NCI-H2196 treated with DMSO at 0.1 percent for 48 hours (cell line): ENCODE measurements around the gene LBX2.
"Not testable (repeated sequence)": the region's sequence is repeated elsewhere in the genome, so short reads cannot be mapped to it uniquely, and the experiment has no call there.

Experiments
- DNase-seq: peaks from one replicate; lab custom pipeline; 2025; ENCODE audit not compliant: unreplicated experiment; lab: John Stamatoyannopoulos, UW

Gene LBX2

DNA sequence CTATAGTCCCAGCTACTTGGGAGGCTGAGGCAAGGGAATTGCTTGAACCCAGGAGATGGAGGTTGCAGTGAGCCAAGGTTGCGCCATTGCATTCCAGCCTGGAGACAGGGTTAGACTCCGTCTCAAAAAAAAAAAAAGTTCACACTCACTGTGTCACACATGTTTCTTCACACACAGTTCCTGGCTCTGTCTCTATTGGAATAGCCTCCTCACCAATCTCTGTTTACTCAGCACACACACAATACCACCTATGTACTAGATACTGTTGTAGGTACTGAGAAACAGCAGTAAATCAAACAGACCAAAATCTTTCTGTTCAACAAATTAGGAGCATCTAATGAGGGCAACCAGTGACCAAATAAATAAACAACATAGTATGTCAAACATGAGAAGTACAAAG lies 13.3 kb downstream of the LBX2 start:
- no peak for DNase-seq

- DNase-seq, result not testable (repeated sequence)
Observed at GRCh38 chr2:74483675-74484164, 15.7 kb downstream of the LBX2 start.

GRCh38 chr2:74482801-74483674 lies 16.4 kb downstream of the LBX2 start, which contains the start of the genes CCDC142 and TTC31:
CCDC142 (minus strand) TSS chr2:74482998; CDS start chr2:74482837, 161 bp downstream.
TTC31 (plus strand) TSS chr2:74483081; CDS start chr2:74483096, 15 bp downstream.
- peak; percentile 72 for DNase-seq

DNA sequence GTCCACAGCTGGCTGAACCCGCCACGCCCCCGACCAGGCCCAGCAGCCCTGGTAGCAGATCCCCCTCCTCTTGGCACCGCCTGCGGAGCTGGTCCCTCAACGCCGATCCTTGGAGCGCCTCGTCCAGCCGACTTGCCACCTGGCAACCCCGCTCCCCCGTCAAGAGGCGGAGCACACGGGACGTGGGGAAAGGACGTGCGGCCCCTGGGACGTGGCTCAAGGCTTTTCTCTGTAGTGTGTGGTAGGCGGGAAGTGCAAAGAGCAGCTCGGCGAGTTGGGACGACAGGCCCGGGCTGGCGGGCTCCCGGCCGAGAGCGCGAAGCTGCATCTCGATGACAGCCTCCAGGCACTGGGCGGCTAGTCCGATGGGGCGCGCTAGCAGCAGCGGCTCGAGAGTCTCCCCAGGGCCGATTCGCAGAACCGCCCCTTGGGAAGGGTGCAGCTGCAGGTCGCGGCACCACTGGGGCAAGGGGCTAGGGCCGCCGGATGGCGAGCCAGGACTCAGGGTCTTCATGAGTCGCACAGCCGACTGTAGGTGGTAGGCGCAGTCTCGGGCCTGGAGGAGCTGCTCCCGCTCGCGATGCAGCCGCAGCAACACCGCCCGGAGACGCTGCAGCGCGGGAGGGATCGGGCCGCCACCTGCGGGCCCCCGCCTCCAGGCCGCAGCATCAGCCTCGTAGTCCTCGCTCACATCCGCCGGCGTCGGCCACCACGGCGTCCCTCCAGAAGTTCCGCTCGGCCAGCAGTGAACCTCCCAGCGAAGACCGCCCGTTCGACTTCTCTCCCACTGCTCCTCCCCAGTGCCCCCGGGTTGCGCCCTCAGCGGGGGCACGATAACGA lies 17.2 kb downstream of the LBX2 start:
- no peak for DNase-seq

- no peak for DNase-seq
Observed at GRCh38 chr2:74481431-74481830, 18.0 kb downstream of the LBX2 start.

DNA sequence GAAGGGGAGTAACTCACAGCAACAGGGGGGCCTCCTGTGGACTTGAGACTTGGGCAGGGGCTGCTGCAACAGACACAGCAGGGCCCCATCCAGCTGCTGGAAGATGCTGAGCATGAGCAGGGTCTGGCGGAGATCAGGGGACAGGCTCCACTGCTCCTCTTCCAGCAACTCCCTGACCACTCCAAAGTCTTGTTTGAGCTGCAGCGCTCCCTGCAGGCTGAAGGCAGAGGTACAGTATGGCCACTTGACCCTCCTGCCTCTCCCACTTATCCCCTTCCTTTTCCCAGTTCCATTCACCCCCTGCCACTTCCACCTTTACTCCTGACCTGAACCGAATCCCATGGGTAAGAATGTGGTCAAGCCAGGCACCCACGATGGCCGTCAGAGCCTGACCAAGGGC lies 24.5 kb downstream of the LBX2 start:
- DNase-seq, result no peak

DNA sequence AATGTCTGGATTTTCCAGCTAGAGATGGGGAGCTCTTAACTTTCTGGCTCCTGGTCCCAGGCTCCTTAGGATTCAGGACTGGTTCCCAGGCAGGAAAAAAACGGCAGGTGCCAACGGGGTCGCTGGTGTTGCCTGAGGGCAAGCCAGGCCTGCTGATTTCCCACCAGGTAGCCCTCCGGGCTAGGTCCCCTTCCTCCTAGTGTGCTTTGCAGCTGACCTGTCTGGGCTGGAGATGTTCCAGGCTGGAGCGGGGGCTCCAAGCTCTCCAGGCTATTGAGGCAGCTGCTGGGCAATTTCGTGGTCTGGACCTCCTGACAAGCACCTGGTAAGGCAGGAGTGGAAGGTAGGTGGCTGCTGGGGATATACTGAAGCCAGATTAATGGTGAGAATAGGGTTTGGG lies 24.9 kb downstream of the LBX2 start:
- DNase-seq, result no peak

- no peak for DNase-seq
Observed at GRCh38 chr2:74472945-74473258, 26.5 kb downstream of the LBX2 start.

GRCh38 chr2:74472086-74472944 lies 27.1 kb downstream of the LBX2 start, which contains the start of gene MRPL53:
MRPL53 (minus strand) TSS chr2:74472680; CDS start chr2:74472660, 20 bp downstream.
- peak; percentile 49 for DNase-seq

DNA sequence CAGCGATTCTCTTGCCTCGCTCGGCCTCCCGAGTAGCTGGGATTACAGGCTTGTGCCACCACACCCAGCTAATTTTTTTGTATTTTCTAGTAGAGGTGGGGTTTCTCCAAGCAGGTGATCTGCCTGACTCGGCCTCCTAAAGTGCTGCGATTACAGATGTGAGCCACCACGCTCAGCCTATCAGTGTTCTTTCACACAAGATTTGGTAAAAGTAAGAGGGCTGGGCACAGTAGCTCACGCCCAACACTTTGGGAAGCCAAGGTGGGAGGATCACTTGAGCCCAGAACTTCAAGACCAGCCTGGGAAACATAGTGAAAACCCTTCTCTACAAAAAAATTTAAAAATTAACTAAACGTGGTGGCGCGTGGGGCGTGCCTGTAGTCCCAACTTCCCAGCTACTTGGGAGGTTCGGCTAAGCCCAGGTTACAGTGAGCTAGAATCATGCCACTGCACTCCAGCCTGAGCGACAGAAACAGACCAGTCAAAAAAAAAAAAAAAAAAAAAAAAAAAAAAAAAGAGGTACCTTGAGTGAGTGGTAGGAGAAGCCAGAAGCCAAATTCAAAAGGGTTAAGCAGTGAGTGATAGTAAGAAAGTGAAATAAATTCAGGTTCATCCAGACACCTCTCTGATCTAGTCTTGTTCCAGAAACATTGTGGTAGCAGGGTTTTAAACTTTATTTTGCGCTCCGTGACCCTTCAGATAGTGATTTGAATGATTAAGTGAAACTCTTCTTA lies 27.9 kb downstream of the LBX2 start:
- DNase-seq, result no peak

- DNase-seq, result not testable (repeated sequence)
Observed at GRCh38 chr2:74470742-74471141, 28.7 kb downstream of the LBX2 start.

DNA sequence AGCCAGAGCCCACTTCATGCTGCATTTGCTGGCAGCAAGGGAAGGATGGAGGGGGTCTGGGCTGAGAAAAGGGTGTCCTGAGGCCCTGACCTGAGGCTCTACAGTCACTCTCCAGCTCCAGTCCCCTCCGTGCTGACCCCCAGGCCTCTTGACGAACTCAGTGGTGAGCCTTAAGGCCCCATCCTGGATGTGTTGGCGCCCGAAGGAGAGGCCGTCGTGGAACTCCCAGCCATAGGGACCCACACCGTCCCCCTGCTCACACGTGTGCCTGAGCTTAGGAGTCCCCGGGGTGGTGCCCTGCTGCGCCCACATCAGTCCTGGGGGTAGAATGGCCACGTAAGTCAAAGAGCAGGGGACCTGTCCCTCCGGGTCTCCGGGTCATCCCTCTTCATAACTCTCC lies 35.0 kb downstream of the LBX2 start:
- DNase-seq, result no peak

DNA sequence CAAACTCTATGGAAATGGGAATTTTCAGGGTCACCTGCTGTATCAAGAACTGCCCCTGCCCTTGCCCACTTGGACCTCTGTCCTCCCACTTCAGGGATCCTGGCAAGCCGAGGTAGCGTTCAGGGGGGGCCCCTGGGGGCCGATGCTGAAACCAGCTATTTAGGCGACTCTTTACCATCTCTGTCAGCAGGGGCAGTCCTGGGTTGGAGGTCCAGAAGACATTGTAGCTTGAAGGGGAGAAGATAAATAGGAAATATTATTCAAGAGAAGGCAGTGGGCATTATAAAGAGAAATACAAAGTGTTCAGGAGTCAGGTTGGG lies 36.7 kb downstream of the LBX2 start:
- DNase-seq, result no peak

GRCh38 chr2:74462054-74462785 lies 37.2 kb downstream of the LBX2 start:
- no peak for DNase-seq

DNA sequence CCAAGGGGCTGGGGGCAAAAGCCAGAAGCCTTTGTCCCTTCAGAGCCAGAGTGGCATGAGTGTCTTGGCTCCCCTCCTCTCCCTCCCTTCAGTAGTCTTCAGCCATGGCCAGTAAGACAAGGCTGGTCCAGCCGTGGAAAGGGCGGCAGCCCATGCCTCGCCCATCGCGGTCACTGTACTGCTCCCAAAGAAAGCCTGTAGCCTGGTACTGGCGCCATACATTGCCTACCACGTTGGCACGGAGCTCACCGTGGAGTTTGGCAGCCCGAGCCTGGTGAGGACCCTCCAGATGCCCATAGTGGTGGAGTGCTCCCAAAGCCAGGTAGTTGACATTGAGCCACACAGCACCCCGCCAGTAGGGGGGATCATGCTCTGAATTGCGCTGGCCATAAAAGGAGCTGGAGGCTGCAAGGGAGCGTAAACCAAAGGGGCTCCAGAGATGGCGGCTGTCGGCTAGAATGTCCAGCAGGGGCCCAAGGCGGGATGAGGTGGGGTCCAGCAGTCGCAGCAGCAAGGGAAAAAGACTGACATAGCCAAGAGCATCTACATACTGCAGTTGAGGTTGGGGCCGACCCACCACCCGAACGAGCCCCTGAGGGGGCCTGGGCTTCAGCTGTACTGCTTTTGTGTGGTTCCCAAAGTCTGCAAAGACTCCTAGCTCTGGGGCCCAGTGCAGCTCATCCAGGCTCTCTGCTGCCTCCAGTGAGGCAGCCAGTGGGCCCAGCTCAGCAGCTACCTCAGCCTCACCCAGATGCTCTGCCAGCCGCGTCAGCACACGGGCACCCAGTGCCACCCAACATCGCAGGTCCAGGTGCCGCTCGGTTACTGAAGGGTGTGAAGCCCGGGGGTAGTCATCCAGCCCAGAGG lies 38.0 kb downstream of the LBX2 start:
- DNase-seq, result no peak

- not testable (repeated sequence) for DNase-seq
Observed at GRCh38 chr2:74460187-74460586, 39.2 kb downstream of the LBX2 start.

- not testable (repeated sequence) for DNase-seq
Observed at GRCh38 chr2:74459503-74460118, 39.8 kb downstream of the LBX2 start.

- no peak for DNase-seq
Observed at GRCh38 chr2:74458938-74459363, 40.5 kb downstream of the LBX2 start.
